HCT116 (cell line): ENCODE measurements around the gene QSOX1. TPM values are rescaled to one million over a fixed set of nuclear protein-coding genes. Genes with fewer than 3 reads are reported as not detected.

ENCODE experiments used
- ATAC-seq: fragments of 200-7000 bp; cut with Tn5 transposase; 2 replicates; pipeline ENCODE4 v1.9.1; 2020; ENCODE audit warnings: mild to moderate bottlenecking, moderate library complexity
- BruUV-seq: library from RNA; stranded (reverse); fragments of 400-500 nt; replicated peaks from 2 replicates; lab custom pipeline; 2021; lab: Mats Ljungman, UMichigan
- CTCF ChIA-PET: fragments of 300-600 bp; sonication (Branson Sonifier 250); formaldehyde crosslinking; loops from one replicate; lab custom pipeline; 2021; ENCODE audit warnings: antibody characterized with exemption; lab: Charles Lee
- POLR2A ChIA-PET: fragments of 300-600, 350-600 bp; sonication (Branson Sonifier 250); formaldehyde crosslinking; loops from one replicate; lab custom pipeline; 2021; ENCODE audit warnings: antibody characterized with exemption; lab: Charles Lee
- RAD21 ChIA-PET, 2 experiments: fragments of 300-600 bp; sonication (Branson Sonifier 250); formaldehyde crosslinking; loops; one replicate each; lab custom pipeline; 2023; ENCODE audit warnings: low total read pairs in 2 of 2; ENCODE audit not compliant: uncharacterized antibody in 2 of 2, unreplicated experiment in 2 of 2, low non-redundant PET in 1 of 2; lab: Charles Lee
- DNase-seq: peaks from one replicate; pipeline ENCODE4 v3.0.0-alpha.2; 2010; ENCODE audit warnings: low read depth, low spot score
- H2AFZ ChIP-seq: fragments of 200-600 bp; shearing (Covaris generic), sonication (generic); 2 replicates; pipeline ENCODE4 v1.6.1; 2017; ENCODE audit warnings: low read depth, mixed run types, mixed read lengths, antibody characterized with exemption, low read length; ENCODE audit not compliant: poor library complexity, severe bottlenecking
- H3K27ac ChIP-seq: 2 replicates; pipeline ENCODE4 v1.5.1; 2012; ENCODE audit warnings: low read depth, low read length
- H3K27me3 ChIP-seq: fragments of 200-600 bp; sonication (generic); 2 replicates; pipeline ENCODE4 v1.6.1; 2016; ENCODE audit warnings: mixed run types, low read length, mixed read lengths; ENCODE audit not compliant: insufficient read depth
- H3K36me3 ChIP-seq, 2 experiments: fragments of 200-500 bp in 1 of 2; fragments of 200-600 bp in 1 of 2; sonication (Bioruptor generic) in 1 of 2; sonication (generic) in 1 of 2; 2 replicates each; pipeline versions ENCODE4 v1.5.1 to v1.6.1; 2014 to 2016; ENCODE audit warnings: low read length in 2 of 2, inconsistent platforms in 1 of 2, mixed read lengths in 1 of 2, mixed run types in 1 of 2; ENCODE audit not compliant: insufficient read depth in 2 of 2, control insufficient read depth in 1 of 2
- H3K4me1 ChIP-seq, 2 experiments: fragments of 200-600 bp in 1 of 2; sonication (generic) in 1 of 2; 2 replicates each; pipeline versions ENCODE4 v1.5.1 to v1.6.1; 2012 to 2017; ENCODE audit warnings: low read length in 2 of 2, inconsistent platforms in 1 of 2, mild to moderate bottlenecking in 1 of 2, mixed read lengths in 1 of 2, mixed run types in 1 of 2, moderate library complexity in 1 of 2; ENCODE audit not compliant: insufficient read depth in 2 of 2, control insufficient read depth in 1 of 2
- H3K4me2 ChIP-seq: fragments of 200-600 bp; sonication (generic); 2 replicates; pipeline ENCODE4 v1.6.1; 2017; ENCODE audit warnings: mixed run types, low read length, mixed read lengths
- H3K4me3 ChIP-seq, 2 experiments: fragments of 200-600 bp in 1 of 2; sonication (generic) in 1 of 2; replicated peaks in 1 of 2; 2 replicates each; pipeline ENCODE4 v1.5.1; 2011 to 2016; ENCODE audit warnings: low read length in 2 of 2, control low read depth in 1 of 2, low read depth in 1 of 2, mild to moderate bottlenecking in 1 of 2, mixed read lengths in 1 of 2, mixed run types in 1 of 2
- H3K79me2 ChIP-seq: fragments of 200-600 bp; sonication (generic); 2 replicates; pipeline ENCODE4 v1.6.1; 2017; ENCODE audit warnings: mild to moderate bottlenecking, mixed run types, low read length, moderate library complexity, mixed read lengths; ENCODE audit not compliant: insufficient read depth
- H3K9ac ChIP-seq: fragments of 200-600 bp; sonication (generic); 2 replicates; pipeline ENCODE4 v1.6.1; 2016; ENCODE audit warnings: low read length, mixed read lengths
- H3K9me2 ChIP-seq: fragments of 200-600 bp; sonication (generic), shearing (Covaris generic); 2 replicates; pipeline ENCODE4 v1.6.1; 2017; ENCODE audit warnings: mixed run types, mild to moderate bottlenecking, moderate library complexity; ENCODE audit not compliant: insufficient read depth
- H3K9me3 ChIP-seq, 2 experiments: fragments of 200-500 bp in 1 of 2; fragments of 200-600 bp in 1 of 2; sonication (Bioruptor generic) in 1 of 2; sonication (generic) in 1 of 2; 2 replicates each; pipeline ENCODE4 v1.6.1; 2014 to 2017; ENCODE audit warnings: low read length in 2 of 2, mixed read lengths in 2 of 2, inconsistent platforms in 1 of 2, low read depth in 1 of 2, mild to moderate bottlenecking in 1 of 2, mixed run types in 1 of 2, moderate library complexity in 1 of 2; ENCODE audit not compliant: control insufficient read depth in 1 of 2, insufficient read depth in 1 of 2
- H4K20me1 ChIP-seq: fragments of 200-600 bp; sonication (generic), shearing (Covaris generic); 2 replicates; pipeline ENCODE4 v1.6.1; 2017; ENCODE audit warnings: mixed run types, mild to moderate bottlenecking, moderate library complexity; ENCODE audit not compliant: insufficient read depth
- CBX3 ChIP-seq: IDR thresholded peaks from 2 replicates; pipeline ENCODE4 v1.6.1; 2012; ENCODE audit warnings: low read depth
- CEBPB ChIP-seq: IDR thresholded peaks from 2 replicates; pipeline ENCODE4 v1.6.1; 2012; ENCODE audit warnings: low read depth
- EGR1 ChIP-seq: IDR thresholded peaks from 2 replicates; pipeline ENCODE4 v1.6.1; 2012; ENCODE audit warnings: low read depth
- ELF1 ChIP-seq: IDR thresholded peaks from 2 replicates; pipeline ENCODE4 v1.6.1; 2012; ENCODE audit warnings: low read depth, borderline replicate concordance
- EZH2phosphoT487 ChIP-seq: fragments of 200-600 bp; IDR thresholded peaks from 2 replicates; pipeline ENCODE4 v1.6.1; 2018; ENCODE audit warnings: antibody characterized with exemption, borderline replicate concordance
- FOSL1 ChIP-seq: IDR thresholded peaks from 2 replicates; pipeline ENCODE4 v1.6.1; 2012; ENCODE audit warnings: low read depth
- JUND ChIP-seq: IDR thresholded peaks from 2 replicates; pipeline ENCODE4 v1.6.1; 2012
- POLR2A ChIP-seq: IDR thresholded peaks from 2 replicates; pipeline ENCODE4 v1.7.0; 2011; ENCODE audit warnings: borderline replicate concordance; ENCODE audit not compliant: insufficient read depth, insufficient read length; ENCODE audit errors: extremely low read depth
- POLR2AphosphoS5 ChIP-seq: IDR thresholded peaks from 2 replicates; pipeline ENCODE4 v1.6.1; 2011; ENCODE audit warnings: mild to moderate bottlenecking, low read depth, low read length, moderate library complexity
- RAD21 ChIP-seq: IDR thresholded peaks from 2 replicates; pipeline ENCODE4 v1.6.1; 2012; ENCODE audit warnings: low read depth, mild to moderate bottlenecking
- SRF ChIP-seq: IDR thresholded peaks from 2 replicates; pipeline ENCODE4 v1.6.1; 2012; ENCODE audit warnings: low read depth
- TCF7L2 ChIP-seq: IDR thresholded peaks from 2 replicates; pipeline ENCODE4 v1.7.0; 2011; ENCODE audit warnings: borderline replicate concordance, inconsistent platforms; ENCODE audit not compliant: insufficient read depth, insufficient read length; ENCODE audit errors: extremely low read depth
- ZFX ChIP-seq: fragments of 450-650 bp; IDR thresholded peaks from 2 replicates; pipeline ENCODE4 v1.6.1; 2017
- intact Hi-C: fragments of 100-400 bp; cut with micrococcal nuclease; formaldehyde crosslinking; loops from 2 replicates; pipeline ENCODE4 v1.10.0; 2022
- total RNA-seq: library from RNA; stranded (reverse); gene quantifications from one replicate; pipeline ENCODE4 v1.2.1, GENCODE V29; 2021; ENCODE audit not compliant: unreplicated experiment
- TF ChIP-seq, protein P1 (sequence below), 3 experiments: fragments of 200-600 bp in 1 of 3; sonication (generic) in 1 of 3; IDR thresholded peaks in 2 of 3; conservative IDR thresholded peaks in 1 of 3; 2 replicates each; pipeline ENCODE4 v1.5.1; 2012 to 2017; ENCODE audit warnings: low read depth in 2 of 3, low read length in 2 of 3, antibody characterized with exemption in 1 of 3, borderline replicate concordance in 1 of 3, control low read depth in 1 of 3, mild to moderate bottlenecking in 1 of 3, mixed read lengths in 1 of 3, mixed run types in 1 of 3, moderate library complexity in 1 of 3; ENCODE audit not compliant: insufficient read depth in 1 of 3
- TF ChIP-seq, protein P2 (sequence below): IDR thresholded peaks from 2 replicates; pipeline ENCODE4 v1.6.1; 2012
- TF ChIP-seq, protein P3 (sequence below): IDR thresholded peaks from 2 replicates; pipeline ENCODE4 v1.6.1; 2012; ENCODE audit warnings: low read depth

QSOX1 gene
- total RNA-seq, 1 experiment from 2014 or later: 89.2 TPM

DNA sequence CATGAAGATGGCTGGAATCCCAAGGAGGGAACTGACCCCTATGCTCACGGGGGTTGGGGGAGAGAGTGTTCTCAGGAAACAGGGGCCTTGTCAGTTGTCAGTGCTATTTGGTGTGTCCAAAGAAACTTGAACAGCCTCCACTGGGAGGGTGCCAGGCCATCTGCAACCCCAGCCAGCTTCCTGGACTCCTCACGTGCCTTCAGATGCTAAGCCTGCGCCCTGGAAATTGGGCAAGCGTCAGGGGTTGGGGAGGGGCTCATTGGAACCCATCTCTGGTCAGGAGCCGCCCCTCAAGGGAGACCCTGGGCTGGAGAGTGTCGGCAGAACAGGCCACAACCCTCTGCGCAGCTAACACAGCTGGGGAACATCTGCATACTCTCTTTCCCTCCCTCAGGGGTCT, 62.3 kb downstream of the QSOX1 start (continued):
- TF ChIP-seq, protein P1, sequence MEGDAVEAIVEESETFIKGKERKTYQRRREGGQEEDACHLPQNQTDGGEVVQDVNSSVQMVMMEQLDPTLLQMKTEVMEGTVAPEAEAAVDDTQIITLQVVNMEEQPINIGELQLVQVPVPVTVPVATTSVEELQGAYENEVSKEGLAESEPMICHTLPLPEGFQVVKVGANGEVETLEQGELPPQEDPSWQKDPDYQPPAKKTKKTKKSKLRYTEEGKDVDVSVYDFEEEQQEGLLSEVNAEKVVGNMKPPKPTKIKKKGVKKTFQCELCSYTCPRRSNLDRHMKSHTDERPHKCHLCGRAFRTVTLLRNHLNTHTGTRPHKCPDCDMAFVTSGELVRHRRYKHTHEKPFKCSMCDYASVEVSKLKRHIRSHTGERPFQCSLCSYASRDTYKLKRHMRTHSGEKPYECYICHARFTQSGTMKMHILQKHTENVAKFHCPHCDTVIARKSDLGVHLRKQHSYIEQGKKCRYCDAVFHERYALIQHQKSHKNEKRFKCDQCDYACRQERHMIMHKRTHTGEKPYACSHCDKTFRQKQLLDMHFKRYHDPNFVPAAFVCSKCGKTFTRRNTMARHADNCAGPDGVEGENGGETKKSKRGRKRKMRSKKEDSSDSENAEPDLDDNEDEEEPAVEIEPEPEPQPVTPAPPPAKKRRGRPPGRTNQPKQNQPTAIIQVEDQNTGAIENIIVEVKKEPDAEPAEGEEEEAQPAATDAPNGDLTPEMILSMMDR (IDR thresholded peaks at IDR 0.05 in 2 of 3, conservative IDR thresholded peaks at IDR 0.05 in 1 of 3; ENCODE audit: borderline replicate concordance in 1 of 3, insufficient read depth in 1 of 3, low read depth in 2 of 3, low read length in 2 of 3): no peak
- TF ChIP-seq EZH2phosphoT487 (no peak), FOSL1 (no peak), ZFX (no peak), ELF1 (no peak), CEBPB (no peak), POLR2AphosphoS5 (no peak)
- TF ChIP-seq, protein P2, sequence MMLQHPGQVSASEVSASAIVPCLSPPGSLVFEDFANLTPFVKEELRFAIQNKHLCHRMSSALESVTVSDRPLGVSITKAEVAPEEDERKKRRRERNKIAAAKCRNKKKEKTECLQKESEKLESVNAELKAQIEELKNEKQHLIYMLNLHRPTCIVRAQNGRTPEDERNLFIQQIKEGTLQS: no peak
- TF ChIP-seq, all 23 proteins: peak for 0

DNA sequence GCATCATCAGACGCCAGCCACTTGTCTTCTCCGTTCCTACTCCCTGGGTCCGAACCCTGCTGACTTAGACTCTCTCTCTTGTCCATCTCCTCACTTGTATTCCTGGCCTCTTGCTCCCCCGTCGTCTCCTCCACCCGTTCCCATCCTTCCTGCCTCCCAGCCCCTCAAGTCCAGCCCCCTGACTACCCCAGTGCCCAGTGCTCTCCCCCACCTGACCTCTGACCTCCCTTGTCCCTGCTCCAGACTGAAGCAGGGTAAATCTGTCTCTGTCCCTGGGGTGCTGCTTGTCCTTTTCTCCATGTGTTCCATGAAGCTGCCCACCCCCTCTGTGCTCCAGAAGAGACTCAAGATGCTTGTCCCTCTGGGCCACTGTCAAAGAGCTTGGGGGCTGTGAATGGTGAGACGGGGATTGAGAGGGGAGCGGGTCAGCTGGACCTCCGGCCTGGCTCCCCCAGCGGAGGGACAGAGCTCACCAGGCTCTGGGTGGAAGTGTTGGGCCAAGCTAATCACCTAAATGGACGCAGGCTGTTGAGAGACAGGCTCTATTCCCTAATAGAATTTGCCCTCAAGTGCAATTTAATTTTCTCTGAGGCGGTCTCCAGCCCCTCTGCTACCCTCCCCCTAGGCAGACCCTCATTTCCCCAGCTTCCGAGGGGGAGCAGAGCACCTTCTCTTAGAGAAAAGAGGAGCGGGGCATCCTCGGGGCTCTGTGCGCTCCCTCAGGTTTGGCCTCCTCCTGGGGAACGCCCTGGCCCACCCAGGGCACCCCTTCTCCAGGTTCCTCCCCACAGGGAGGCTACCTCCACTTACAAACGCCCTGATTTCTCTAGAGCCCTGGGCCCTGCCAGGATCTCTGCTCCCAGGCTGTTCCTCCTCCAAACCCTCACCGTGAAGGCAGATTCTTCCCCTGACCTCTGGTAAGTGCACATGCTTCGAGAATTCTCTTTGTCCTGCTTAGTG, 64.4 kb downstream of the QSOX1 start:
- ATAC-seq (no peak), DNase-seq (no peak)
- H3K27me3 ChIP-seq: peaks cover 6% of the 10 kb centered on the region
- H3K79me2 ChIP-seq: no peaks in the 10 kb centered on the region
- intact Hi-C loops: no loop called here
- H3K36me3 ChIP-seq: no peaks in the 10 kb centered on the region
- H3K9me2 ChIP-seq: no peaks in the 10 kb centered on the region
- no peak overlapping the region for H3K4me3 ChIP-seq
- no peak overlapping the region for H3K9ac ChIP-seq
- no TSS peak for BruUV-seq
- H2AFZ ChIP-seq: no peak overlapping the region
- ChIA-PET POLR2A (interaction anchor here (0.6 kb wide), 1 partner anchor 12 kb away, joined by 3 read pairs; no protein-coding TSS in a partner anchor), CTCF (no interaction called here), RAD21 (no interaction called here)
- no peaks in the 10 kb centered on the region for H3K4me1 ChIP-seq
- H3K27ac ChIP-seq: no peak overlapping the region
- no peaks in the 10 kb centered on the region for H3K9me3 ChIP-seq
- no peak overlapping the region for H3K4me2 ChIP-seq
- no peaks in the 10 kb centered on the region for H4K20me1 ChIP-seq
- TF ChIP-seq JUND (no peak), ELF1 (no peak), TCF7L2 (no peak), CEBPB (no peak), POLR2AphosphoS5 (no peak), CBX3 (no peak), POLR2A (no peak), RAD21 (no peak), SRF (no peak), EGR1 (no peak), ZFX (no peak), FOSL1 (no peak)
- TF ChIP-seq, protein P2: no peak
- TF ChIP-seq, protein P3, sequence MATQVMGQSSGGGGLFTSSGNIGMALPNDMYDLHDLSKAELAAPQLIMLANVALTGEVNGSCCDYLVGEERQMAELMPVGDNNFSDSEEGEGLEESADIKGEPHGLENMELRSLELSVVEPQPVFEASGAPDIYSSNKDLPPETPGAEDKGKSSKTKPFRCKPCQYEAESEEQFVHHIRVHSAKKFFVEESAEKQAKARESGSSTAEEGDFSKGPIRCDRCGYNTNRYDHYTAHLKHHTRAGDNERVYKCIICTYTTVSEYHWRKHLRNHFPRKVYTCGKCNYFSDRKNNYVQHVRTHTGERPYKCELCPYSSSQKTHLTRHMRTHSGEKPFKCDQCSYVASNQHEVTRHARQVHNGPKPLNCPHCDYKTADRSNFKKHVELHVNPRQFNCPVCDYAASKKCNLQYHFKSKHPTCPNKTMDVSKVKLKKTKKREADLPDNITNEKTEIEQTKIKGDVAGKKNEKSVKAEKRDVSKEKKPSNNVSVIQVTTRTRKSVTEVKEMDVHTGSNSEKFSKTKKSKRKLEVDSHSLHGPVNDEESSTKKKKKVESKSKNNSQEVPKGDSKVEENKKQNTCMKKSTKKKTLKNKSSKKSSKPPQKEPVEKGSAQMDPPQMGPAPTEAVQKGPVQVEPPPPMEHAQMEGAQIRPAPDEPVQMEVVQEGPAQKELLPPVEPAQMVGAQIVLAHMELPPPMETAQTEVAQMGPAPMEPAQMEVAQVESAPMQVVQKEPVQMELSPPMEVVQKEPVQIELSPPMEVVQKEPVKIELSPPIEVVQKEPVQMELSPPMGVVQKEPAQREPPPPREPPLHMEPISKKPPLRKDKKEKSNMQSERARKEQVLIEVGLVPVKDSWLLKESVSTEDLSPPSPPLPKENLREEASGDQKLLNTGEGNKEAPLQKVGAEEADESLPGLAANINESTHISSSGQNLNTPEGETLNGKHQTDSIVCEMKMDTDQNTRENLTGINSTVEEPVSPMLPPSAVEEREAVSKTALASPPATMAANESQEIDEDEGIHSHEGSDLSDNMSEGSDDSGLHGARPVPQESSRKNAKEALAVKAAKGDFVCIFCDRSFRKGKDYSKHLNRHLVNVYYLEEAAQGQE: no peak
